Measurements from ENCODE around the gene NANOS2. TPM values are rescaled to one million over a fixed set of nuclear protein-coding genes. Genes with fewer than 3 reads are reported as not detected.

The NANOS2 gene
- total and polyA plus RNA-seq, 9 donors: not detected

DNA sequence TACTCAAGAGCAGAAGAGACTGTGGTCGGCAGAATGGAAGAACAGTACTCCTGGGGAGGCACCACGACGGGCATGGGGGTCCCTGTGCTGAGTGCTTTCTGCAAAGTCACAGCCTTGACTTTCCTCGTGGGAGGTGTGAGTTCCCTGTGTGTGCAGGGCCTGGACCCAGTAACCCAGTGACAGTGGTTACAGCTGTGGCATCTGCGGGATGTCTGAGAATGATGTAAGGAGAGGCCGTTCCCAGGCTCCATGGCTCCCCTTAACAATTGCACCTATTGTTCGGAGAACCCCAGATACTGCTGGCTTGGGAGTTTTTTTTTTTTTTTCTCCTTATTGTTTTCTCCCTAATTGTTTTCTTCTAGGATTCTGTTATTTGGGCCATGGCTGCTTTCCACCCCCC, 5.1 kb upstream of the NANOS2 start:
- H3K4me1 ChIP-seq (ENCODE audit: insufficient read depth): no peaks in the 10 kb centered on the region
- H3K4me3 ChIP-seq: no peak overlapping the region
- no peak overlapping the region for H3K27ac ChIP-seq
- H3K9me3 ChIP-seq: no peaks in the 10 kb centered on the region
- no peaks in the 10 kb centered on the region for H3K27me3 ChIP-seq
- TF ChIP-seq POLR2A (IDR thresholded peaks at IDR 0.05): no peak
- TF ChIP-seq, protein P1, sequence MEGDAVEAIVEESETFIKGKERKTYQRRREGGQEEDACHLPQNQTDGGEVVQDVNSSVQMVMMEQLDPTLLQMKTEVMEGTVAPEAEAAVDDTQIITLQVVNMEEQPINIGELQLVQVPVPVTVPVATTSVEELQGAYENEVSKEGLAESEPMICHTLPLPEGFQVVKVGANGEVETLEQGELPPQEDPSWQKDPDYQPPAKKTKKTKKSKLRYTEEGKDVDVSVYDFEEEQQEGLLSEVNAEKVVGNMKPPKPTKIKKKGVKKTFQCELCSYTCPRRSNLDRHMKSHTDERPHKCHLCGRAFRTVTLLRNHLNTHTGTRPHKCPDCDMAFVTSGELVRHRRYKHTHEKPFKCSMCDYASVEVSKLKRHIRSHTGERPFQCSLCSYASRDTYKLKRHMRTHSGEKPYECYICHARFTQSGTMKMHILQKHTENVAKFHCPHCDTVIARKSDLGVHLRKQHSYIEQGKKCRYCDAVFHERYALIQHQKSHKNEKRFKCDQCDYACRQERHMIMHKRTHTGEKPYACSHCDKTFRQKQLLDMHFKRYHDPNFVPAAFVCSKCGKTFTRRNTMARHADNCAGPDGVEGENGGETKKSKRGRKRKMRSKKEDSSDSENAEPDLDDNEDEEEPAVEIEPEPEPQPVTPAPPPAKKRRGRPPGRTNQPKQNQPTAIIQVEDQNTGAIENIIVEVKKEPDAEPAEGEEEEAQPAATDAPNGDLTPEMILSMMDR (IDR thresholded peaks at IDR 0.05): no peak
- TF ChIP-seq EP300 (IDR thresholded peaks at IDR 0.05): no peak
- no peaks in the 10 kb centered on the region for H3K36me3 ChIP-seq
- intact Hi-C loops (cut with DNase I): loop anchor here in 1 of 4 donors (10.0 kb wide), 1 partner anchor 85 kb away; no protein-coding TSS in a partner anchor
- 51 to 69% (median 57%) methylated on average over 7 of the region's 7 CpGs for WGBS, 3 donors
- no peak for DNase-seq

DNA sequence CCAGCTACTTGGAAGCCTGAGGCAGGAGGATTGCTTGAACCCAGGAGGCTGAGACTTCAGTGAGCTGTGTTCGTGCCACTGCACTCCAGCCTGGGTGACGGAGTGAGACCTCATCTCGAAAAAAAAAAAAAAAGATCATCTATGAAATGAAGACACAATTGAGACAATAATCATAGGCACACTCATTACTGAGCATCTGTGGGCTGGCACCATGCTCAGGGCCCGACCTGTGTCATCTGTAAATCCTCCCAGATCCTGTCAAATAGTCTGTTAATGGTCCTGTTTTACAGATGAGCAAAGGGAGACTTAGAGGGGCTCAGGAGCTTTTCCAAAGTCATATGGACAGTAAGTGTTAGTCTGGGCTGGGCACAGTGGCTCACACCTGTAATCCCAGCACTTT, 4.1 kb upstream of the NANOS2 start:
- Histone ChIP-seq H3K27me3 (no peaks in the 10 kb centered on the region), H3K36me3 (no peaks in the 10 kb centered on the region), H3K4me1 (ENCODE audit: insufficient read depth) (no peaks in the 10 kb centered on the region), H3K9me3 (no peaks in the 10 kb centered on the region), H3K4me3 (no peak overlapping the region), H3K27ac (no peak overlapping the region)
- no peak for TF ChIP-seq EP300 (IDR thresholded peaks at IDR 0.05)
- TF ChIP-seq POLR2A (IDR thresholded peaks at IDR 0.05): no peak
- DNase-seq: no peak
- intact Hi-C loops (cut with DNase I): loop anchor here in 1 of 4 donors (10.0 kb wide), 1 partner anchor 86 kb away; no protein-coding TSS in a partner anchor
- 53 to 63% (median 61%) methylated on average over 4 of the region's 4 CpGs for WGBS, 3 donors

DNA sequence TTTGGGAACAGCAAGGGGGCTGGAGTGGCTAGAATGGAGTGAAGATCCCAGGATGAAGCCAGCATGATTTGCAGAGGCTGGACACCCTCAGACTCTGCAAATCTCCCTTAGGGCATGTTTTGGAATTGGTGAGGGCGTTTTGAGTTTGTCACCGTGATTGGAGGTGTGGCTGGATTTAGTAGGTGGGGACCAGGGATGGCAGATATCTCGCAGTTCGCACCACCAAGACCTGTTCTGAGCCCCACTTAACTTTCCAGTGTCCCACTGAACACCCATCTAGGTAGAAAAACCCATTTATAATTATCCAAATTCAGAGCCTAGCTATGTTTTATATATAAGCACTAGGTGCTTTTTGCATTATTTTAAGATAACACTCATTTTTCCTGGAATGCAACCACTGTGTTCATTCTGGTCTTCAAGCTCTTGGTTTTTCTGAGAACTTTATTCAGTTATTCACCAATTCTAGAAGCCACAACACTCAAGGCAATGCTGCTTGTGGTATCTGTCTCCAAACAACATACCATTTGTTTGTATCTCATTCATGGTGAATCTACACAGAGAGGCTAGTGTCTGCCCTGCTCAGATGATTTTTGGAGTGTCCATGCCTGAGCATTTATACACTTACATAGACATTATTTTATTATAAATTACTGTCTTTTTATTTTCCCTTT, 3.0 kb upstream of the NANOS2 start:
- Histone ChIP-seq H3K27me3 (no peaks in the 10 kb centered on the region), H3K27ac (no peak overlapping the region), H3K36me3 (no peaks in the 10 kb centered on the region), H3K4me1 (ENCODE audit: insufficient read depth) (no peaks in the 10 kb centered on the region), H3K4me3 (no peak overlapping the region), H3K9me3 (no peaks in the 10 kb centered on the region)
- no peak for DNase-seq
- intact Hi-C loops (cut with DNase I): loop anchor here in 1 of 4 donors (10.0 kb wide), 1 partner anchor 87 kb away; no protein-coding TSS in a partner anchor
- no peak for TF ChIP-seq POLR2A (IDR thresholded peaks at IDR 0.05)
- TF ChIP-seq EP300 (IDR thresholded peaks at IDR 0.05): no peak
- TF ChIP-seq, protein P1 (IDR thresholded peaks at IDR 0.05): no peak
- 56 to 62% (median 57%) methylated on average over 4 of the region's 4 CpGs for WGBS, 3 donors

DNA sequence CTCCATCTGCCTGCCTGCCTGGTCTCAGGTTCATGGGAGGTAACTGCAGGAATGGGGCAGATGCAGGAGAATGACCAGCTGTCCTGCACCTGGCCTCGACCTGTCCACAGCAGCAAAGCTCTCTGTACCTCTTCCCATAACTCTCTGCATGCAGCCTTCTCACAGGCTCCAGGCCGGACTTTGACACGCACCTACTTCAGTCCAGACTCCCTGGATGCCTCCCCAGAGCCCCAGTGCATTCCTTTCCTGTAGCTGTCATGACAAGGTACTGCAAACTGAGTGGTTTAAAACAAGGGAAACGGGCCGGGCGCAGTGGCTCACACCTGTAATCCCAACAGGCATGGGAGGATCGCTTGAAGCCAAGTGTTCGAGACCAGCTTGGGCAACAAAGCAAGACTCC, 3.3 kb downstream of the NANOS2 start:
- no peaks in the 10 kb centered on the region for H3K9me3 ChIP-seq
- no peak overlapping the region for H3K4me3 ChIP-seq
- DNase-seq: no peak
- no peaks in the 10 kb centered on the region for H3K36me3 ChIP-seq
- no peaks in the 10 kb centered on the region for H3K27me3 ChIP-seq
- 51 to 66% (median 52%) methylated on average over 8 of the region's 8 CpGs for WGBS, 3 donors
- no peaks in the 10 kb centered on the region for H3K4me1 ChIP-seq (ENCODE audit: insufficient read depth)
- no peak for TF ChIP-seq EP300 (IDR thresholded peaks at IDR 0.05)
- TF ChIP-seq POLR2A (IDR thresholded peaks at IDR 0.05): no peak
- TF ChIP-seq, protein P1 (IDR thresholded peaks at IDR 0.05): no peak
- H3K27ac ChIP-seq: no peak overlapping the region
- intact Hi-C loops (cut with DNase I): loop anchor here in 1 of 4 donors (10.0 kb wide), 1 partner anchor 94 kb away; no protein-coding TSS in a partner anchor

DNA sequence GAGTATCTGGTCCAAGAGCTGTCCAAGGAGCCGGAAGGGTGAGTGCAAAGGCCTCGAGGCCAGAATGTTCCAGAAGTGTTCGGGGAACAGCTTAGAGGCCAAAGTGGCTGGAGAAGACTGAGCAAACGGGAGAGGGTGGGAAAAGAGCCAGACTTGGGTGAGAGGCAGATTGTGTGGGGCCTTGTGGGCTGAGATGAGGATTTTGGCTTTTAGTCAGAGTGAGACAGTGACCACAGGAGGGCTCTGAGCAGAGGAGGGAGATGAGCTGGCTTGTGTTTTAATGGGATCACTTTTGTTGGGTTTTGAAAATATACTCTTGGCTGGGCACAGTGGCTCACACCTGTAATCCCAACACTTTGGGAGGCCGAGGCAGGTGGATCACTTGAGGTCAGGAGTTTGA, 5.6 kb downstream of the NANOS2 start:
- H3K27me3 ChIP-seq: no peaks in the 10 kb centered on the region
- DNase-seq: no peak
- no peaks in the 10 kb centered on the region for H3K4me1 ChIP-seq (ENCODE audit: insufficient read depth)
- no peaks in the 10 kb centered on the region for H3K36me3 ChIP-seq
- 59 to 67% (median 64%) methylated on average over 5 of the region's 5 CpGs for WGBS, 3 donors
- no peak overlapping the region for H3K27ac ChIP-seq
- TF ChIP-seq POLR2A (IDR thresholded peaks at IDR 0.05) (no peak), EP300 (IDR thresholded peaks at IDR 0.05) (no peak)
- TF ChIP-seq, protein P1 (IDR thresholded peaks at IDR 0.05): no peak
- H3K9me3 ChIP-seq: no peaks in the 10 kb centered on the region
- intact Hi-C loops (cut with DNase I): no loop called here
- no peak overlapping the region for H3K4me3 ChIP-seq
